H9 (cell line): Measurements from ENCODE around the gene THSD1. TPM values are rescaled to one million over a fixed set of nuclear protein-coding genes. Genes with fewer than 3 reads are reported as not detected.

ENCODE experiments used
- DNase-seq: peaks from one replicate; pipeline ENCODE4 v3.0.0-alpha.2; 2017
- H2AFZ ChIP-seq: one replicate; pipeline ENCODE4 v1.6.1; 2013; ENCODE audit warnings: mild to moderate bottlenecking, low read length, control low read depth, moderate library complexity
- H2AK5ac ChIP-seq: 2 replicates; pipeline ENCODE4 v1.6.1; 2013; ENCODE audit warnings: low read length, control low read depth, mixed read lengths; ENCODE audit not compliant: insufficient read length
- H2BK120ac ChIP-seq: one replicate; pipeline ENCODE4 v1.6.1; 2013; ENCODE audit warnings: low read depth, mild to moderate bottlenecking, low read length, control low read depth, inconsistent platforms; ENCODE audit not compliant: poor library complexity, severe bottlenecking
- H2BK12ac ChIP-seq: 2 replicates; pipeline ENCODE4 v1.6.1; 2013; ENCODE audit warnings: low read length, control low read depth, mixed read lengths, low read depth; ENCODE audit not compliant: insufficient read length
- H2BK15ac ChIP-seq: 2 replicates; pipeline ENCODE4 v1.6.1; 2013; ENCODE audit warnings: low read depth, low read length, control low read depth
- H2BK20ac ChIP-seq: one replicate; pipeline ENCODE4 v1.6.1; 2013; ENCODE audit warnings: low read depth, mild to moderate bottlenecking, low read length, control low read depth, inconsistent platforms; ENCODE audit not compliant: poor library complexity, severe bottlenecking
- H2BK5ac ChIP-seq: 2 replicates; pipeline ENCODE4 v1.6.1; 2013; ENCODE audit warnings: low read length, control low read depth, mixed read lengths; ENCODE audit not compliant: insufficient read length
- H3K14ac ChIP-seq: 2 replicates; pipeline ENCODE4 v1.6.1; 2013; ENCODE audit warnings: low read length, control low read depth; ENCODE audit not compliant: insufficient read depth
- H3K18ac ChIP-seq: 2 replicates; pipeline ENCODE4 v1.6.1; 2013; ENCODE audit warnings: low read depth, mild to moderate bottlenecking, mixed read lengths, low read length, control low read depth; ENCODE audit not compliant: insufficient read length
- H3K23ac ChIP-seq: 2 replicates; pipeline ENCODE4 v1.6.1; 2013; ENCODE audit warnings: low read length, control low read depth, mixed read lengths, low read depth; ENCODE audit not compliant: insufficient read length
- H3K23me2 ChIP-seq: 2 replicates; pipeline ENCODE4 v1.6.1; 2013; ENCODE audit warnings: low read depth, mild to moderate bottlenecking, mixed read lengths, low read length, control low read depth; ENCODE audit not compliant: insufficient read length, poor library complexity, severe bottlenecking
- H3K27ac ChIP-seq: 2 replicates; pipeline ENCODE4 v1.5.1; 2013; ENCODE audit warnings: low read length, control low read depth, mixed read lengths, low read depth; ENCODE audit not compliant: insufficient read length
- H3K27me3 ChIP-seq: 2 replicates; pipeline ENCODE4 v1.6.1; 2013; ENCODE audit warnings: low read length, control low read depth, inconsistent platforms; ENCODE audit not compliant: insufficient read depth
- H3K4ac ChIP-seq: 2 replicates; pipeline ENCODE4 v1.6.1; 2013; ENCODE audit warnings: low read depth, mild to moderate bottlenecking, control low read depth, inconsistent platforms, low read length, moderate library complexity
- H3K4me1 ChIP-seq: 2 replicates; pipeline ENCODE4 v1.6.1; 2013; ENCODE audit warnings: low read length, control low read depth, inconsistent platforms; ENCODE audit not compliant: insufficient read depth
- H3K4me2 ChIP-seq: 2 replicates; pipeline ENCODE4 v1.6.1; 2013; ENCODE audit warnings: low read length, control low read depth, mixed read lengths; ENCODE audit not compliant: insufficient read length, insufficient read depth
- H3K56ac ChIP-seq: 2 replicates; pipeline ENCODE4 v1.6.1; 2013; ENCODE audit warnings: low read depth, mild to moderate bottlenecking, mixed read lengths, low read length, control low read depth; ENCODE audit not compliant: insufficient read length
- H3K79me1 ChIP-seq: 2 replicates; pipeline ENCODE4 v1.6.1; 2013; ENCODE audit warnings: low read depth, mild to moderate bottlenecking, moderate library complexity, low read length, control low read depth, inconsistent platforms; ENCODE audit not compliant: insufficient read depth, poor library complexity, severe bottlenecking
- H3K79me2 ChIP-seq: 2 replicates; pipeline ENCODE4 v1.6.1; 2013; ENCODE audit warnings: low read length, control low read depth, inconsistent platforms; ENCODE audit not compliant: insufficient read depth
- H3K9ac ChIP-seq: 2 replicates; pipeline ENCODE4 v1.6.1; 2013; ENCODE audit warnings: low read length, control low read depth, mixed read lengths; ENCODE audit not compliant: insufficient read length; ENCODE audit errors: extremely low read depth
- H3K9me3 ChIP-seq: one replicate; pipeline ENCODE4 v1.6.1; 2013; ENCODE audit warnings: low read depth, low read length, inconsistent platforms; ENCODE audit not compliant: control insufficient read depth
- H3T11ph ChIP-seq: one replicate; pipeline ENCODE4 v1.6.1; 2013; ENCODE audit warnings: mild to moderate bottlenecking, low read length, control low read depth, inconsistent platforms
- H4K20me1 ChIP-seq: one replicate; pipeline ENCODE4 v1.6.1; 2013; ENCODE audit not compliant: control insufficient read depth, insufficient read length, insufficient read depth
- H4K5ac ChIP-seq: 2 replicates; pipeline ENCODE4 v1.6.1; 2013; ENCODE audit warnings: low read depth, mild to moderate bottlenecking, mixed read lengths, low read length, control low read depth; ENCODE audit not compliant: insufficient read length
- H4K8ac ChIP-seq: replicated peaks from 2 replicates; pipeline ENCODE4 v1.6.1; 2013; ENCODE audit warnings: low read length, control low read depth, mixed read lengths, low read depth; ENCODE audit not compliant: insufficient read length
- H4K91ac ChIP-seq: 2 replicates; pipeline ENCODE4 v1.6.1; 2013; ENCODE audit warnings: low read depth, mild to moderate bottlenecking, moderate library complexity, mixed read lengths, low read length, control low read depth; ENCODE audit not compliant: insufficient read length
- H3K27ac Mint-ChIP-seq, 3 experiments: 2 replicates in 2 of 3; 3 replicates in 1 of 3; pipeline ENCODE4 v1.8.0; 2020 to 2021; ENCODE audit warnings: mixed read lengths in 3 of 3, mild to moderate bottlenecking in 1 of 3, moderate library complexity in 1 of 3
- H3K27me3 Mint-ChIP-seq: 2 replicates; pipeline ENCODE4 v1.8.0; 2021; ENCODE audit warnings: low read depth, mild to moderate bottlenecking, moderate library complexity, mixed read lengths
- H3K36me3 Mint-ChIP-seq, 3 experiments: 2 replicates in 2 of 3; 3 replicates in 1 of 3; pipeline ENCODE4 v1.8.0; 2020 to 2021; ENCODE audit warnings: low read depth in 3 of 3, mixed read lengths in 3 of 3; ENCODE audit not compliant: insufficient read depth in 1 of 3
- H3K4me1 Mint-ChIP-seq, 2 experiments: 2 replicates each; pipeline ENCODE4 v1.8.0; 2020; ENCODE audit warnings: mixed read lengths in 2 of 2
- H3K4me3 Mint-ChIP-seq, 2 experiments: 2 replicates in 1 of 2; 3 replicates in 1 of 2; pipeline ENCODE4 v1.8.0; 2020 to 2021; ENCODE audit warnings: mild to moderate bottlenecking in 2 of 2, mixed read lengths in 2 of 2, moderate library complexity in 1 of 2
- H3K9me3 Mint-ChIP-seq, 2 experiments: 2 replicates in 1 of 2; 3 replicates in 1 of 2; pipeline ENCODE4 v1.8.0; 2020; ENCODE audit warnings: mild to moderate bottlenecking in 2 of 2, mixed read lengths in 2 of 2, moderate library complexity in 1 of 2
- CTCF ChIP-seq: fragments of 200-600 bp; sonication (generic); conservative IDR thresholded peaks from 3 replicates; pipeline ENCODE4 v1.8.0; 2021; ENCODE audit warnings: antibody characterized with exemption, mild to moderate bottlenecking
- WGBS: extraction: QIAGEN DNeasy Blood & Tissue Kit; methylation state at CpG from one replicate; pipeline ENCODE4 v1.1.7; 2013; ENCODE audit warnings: missing lambda C conversion rate, low lambda C conversion rate, mixed read lengths; ENCODE audit not compliant: insufficient read length; ENCODE audit errors: extremely low coverage; 5-methylcytosine and 5-hydroxymethylcytosine counted together
- total RNA-seq: library from RNA; stranded (reverse); gene quantifications from 2 replicates; pipeline ENCODE4 v1.2.1, GENCODE V29; 2021

The THSD1 gene
- total RNA-seq, 1 experiment from 2014 or later: 0.22 TPM

- Histone ChIP-seq H4K20me1 (no peaks in the 10 kb centered on the region), H2BK20ac (no peak overlapping the region), H2BK120ac (no peak overlapping the region), H3K27me3 (no peaks in the 10 kb centered on the region), H4K91ac (no peak overlapping the region), H3K27ac (no peak overlapping the region), H2BK15ac (no peak overlapping the region), H3K4me1 (no peaks in the 10 kb centered on the region), H3K9ac (no peak overlapping the region), H2BK5ac (no peak overlapping the region), H4K8ac (no peak overlapping the region), H3K56ac (no peak overlapping the region), H3K79me2 (no peaks in the 10 kb centered on the region), H3K23me2 (no peaks in the 10 kb centered on the region), H3K14ac (no peak overlapping the region), H2BK12ac (no peak overlapping the region), H3K79me1 (no peaks in the 10 kb centered on the region), H3K4me2 (no peak overlapping the region), H2AFZ (no peak overlapping the region), H3K9me3 (no peaks in the 10 kb centered on the region), H2AK5ac (no peak overlapping the region), H3K4ac (no peak overlapping the region), H3T11ph (no peak overlapping the region), H4K5ac (no peak overlapping the region), H3K18ac (no peak overlapping the region), H3K23ac (no peak overlapping the region)
- Mint-ChIP-seq H3K4me3 (no peak overlapping the region), H3K27ac (no peak overlapping the region), H3K9me3 (no peaks in the 10 kb centered on the region), H3K36me3 (peaks cover 12 to 54% (median 44%) of the 10 kb centered on the region in 3 experiments; a peak in 6 of 7 replicates), H3K4me1 (no peaks in the 10 kb centered on the region), H3K27me3 (no peaks in the 10 kb centered on the region)
- DNase-seq: no peak
- TF ChIP-seq CTCF: no peak
- no CpG with 5 or more reads among the region's 2 CpGs for WGBS
Observed at GRCh38 chr13:52428295-52428694, 22.3 kb upstream of the THSD1 start.
